ENCODE results near the gene N4BP2L2.

Gene N4BP2L2

DNA sequence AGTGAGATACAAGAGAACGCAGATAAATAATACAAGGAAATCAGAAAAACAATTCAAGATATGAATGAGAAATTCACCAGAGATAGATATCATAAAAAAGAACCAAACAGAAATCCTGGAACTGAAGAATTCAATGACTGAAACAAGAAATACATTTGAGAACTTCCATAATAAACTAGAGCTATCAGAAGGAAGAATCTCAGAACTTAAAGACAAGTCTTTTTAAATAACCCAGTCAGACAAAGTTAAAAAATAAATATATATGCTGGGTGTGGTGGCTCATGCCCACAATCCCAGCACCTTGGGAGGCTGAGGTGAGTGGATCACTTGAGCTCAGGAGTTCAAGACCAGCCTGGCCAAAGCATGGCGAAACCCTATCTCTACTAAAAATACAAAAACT lies 82.0 kb downstream of the N4BP2L2 start:
- no peak for DNase-seq

DNA sequence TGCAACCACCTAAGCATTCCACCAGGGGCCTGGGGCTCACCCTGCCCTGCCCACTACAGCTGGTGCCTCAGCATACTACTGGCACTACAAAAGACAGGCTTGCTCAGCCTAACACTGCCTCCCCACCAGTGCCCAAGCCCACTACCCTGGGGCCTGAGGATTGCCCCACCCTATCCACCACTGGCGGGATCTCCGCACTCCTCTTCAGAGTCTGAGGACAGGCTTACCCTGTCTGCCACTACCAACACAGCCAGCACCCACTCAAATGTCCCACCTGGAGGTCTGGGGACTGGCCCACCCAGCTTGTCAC lies 83.0 kb downstream of the N4BP2L2 start:
- DNase-seq = no peak

DNA sequence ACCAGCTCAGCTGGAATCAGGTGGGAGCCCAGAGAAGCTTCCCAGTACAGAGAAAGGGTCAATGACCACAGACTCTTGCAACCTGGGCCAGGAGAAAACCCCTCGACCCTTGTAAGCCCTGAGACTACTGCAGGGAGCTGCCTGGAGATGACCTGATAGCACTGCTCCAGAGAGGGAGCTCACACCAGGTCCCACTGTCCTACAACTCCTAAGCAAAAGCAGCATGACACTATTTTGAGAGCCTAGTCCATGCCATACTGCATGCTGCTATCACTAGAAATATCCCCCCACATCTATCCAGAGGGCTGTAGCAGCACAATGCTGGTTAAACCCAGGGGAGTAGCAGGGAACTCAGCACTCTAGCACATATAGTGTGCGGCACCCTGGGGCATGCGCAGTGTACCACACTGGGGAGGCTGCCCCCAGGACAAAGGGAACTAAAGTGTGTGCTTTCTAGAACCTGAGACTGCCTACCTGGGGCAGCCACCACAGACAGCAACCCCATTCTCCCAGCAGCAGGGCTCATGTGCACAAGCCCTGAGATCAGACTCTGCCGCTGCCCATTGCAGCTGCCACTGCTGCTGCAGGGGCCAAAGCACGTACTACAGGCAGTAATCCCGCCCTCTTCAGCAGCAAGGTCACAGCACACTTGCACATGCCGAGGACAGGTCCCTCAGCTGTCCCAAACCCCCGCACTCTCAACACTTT lies 83.6 kb downstream of the N4BP2L2 start:
- DNase-seq = no peak

DNA sequence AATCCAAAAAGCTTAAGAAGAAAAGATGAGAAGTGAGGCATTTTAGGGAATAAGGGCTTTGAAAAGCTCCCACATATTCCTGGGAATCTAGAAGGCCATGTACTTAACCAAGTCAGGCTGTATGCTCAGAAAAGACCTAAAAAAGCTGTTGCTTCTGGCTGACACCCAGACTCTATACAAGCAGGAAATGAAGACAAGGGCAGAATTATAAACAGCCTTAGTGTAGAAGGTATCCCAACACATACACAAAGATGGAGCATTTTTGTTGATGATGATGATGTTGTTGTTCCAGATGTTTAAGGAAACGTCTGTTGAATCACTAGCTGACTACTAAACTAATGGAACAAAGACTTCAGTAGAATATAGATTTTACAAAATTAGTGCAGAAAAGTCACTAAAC lies 84.6 kb downstream of the N4BP2L2 start:
- DNase-seq = no peak

DNA sequence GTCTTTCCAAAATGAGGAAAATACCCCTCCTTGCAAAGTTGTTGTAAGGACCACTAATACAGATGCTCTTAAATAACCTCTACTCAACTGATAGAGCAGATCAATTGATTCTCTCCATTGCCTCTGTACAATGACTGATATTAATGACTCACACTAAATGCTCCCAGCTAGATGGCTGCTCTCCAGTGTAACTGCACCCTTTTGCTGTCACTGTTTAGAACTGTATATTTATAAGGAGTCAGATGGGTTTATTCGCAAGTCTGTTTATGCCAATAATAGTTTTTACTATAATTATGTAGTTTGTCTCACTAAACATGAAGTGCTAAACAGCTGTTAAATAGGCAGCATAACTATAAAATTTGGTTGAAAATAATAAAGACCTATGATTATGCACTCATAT lies 89.6 kb downstream of the N4BP2L2 start:
- no peak for DNase-seq

DNA sequence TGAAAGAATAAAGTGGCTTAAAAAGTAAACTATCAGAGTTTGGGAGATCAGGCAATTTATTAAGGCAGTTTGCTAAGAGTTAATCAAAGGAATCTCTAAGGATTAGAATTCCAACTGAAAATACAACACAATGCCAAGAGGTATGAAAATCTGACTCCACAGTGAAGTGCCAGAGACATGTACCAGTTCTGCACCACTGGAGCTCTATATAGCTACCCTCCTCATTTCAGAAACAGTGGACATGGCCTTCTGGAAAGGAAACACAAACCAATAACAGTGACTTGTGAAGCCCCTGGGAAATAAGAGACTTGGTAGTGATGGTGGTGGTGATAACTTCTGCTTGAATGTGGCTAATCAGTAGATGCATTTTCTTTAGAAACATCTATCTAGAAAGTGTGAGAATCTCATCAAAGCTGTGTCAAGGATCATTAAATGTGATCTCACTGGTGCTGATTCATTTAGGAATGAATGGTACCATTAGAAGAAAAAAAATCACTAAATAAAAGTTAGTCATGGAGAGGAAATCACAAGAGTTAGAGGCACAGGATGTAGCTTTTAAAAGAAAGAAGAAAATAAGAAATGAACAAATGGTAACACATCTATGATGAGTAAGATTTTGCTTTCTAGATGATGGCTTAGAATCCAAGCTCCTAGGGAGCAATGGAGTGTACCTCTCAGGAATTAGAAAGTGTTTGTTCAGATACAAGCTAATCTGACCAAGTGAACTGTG lies 90.5 kb downstream of the N4BP2L2 start:
- DNase-seq = no peak

DNA sequence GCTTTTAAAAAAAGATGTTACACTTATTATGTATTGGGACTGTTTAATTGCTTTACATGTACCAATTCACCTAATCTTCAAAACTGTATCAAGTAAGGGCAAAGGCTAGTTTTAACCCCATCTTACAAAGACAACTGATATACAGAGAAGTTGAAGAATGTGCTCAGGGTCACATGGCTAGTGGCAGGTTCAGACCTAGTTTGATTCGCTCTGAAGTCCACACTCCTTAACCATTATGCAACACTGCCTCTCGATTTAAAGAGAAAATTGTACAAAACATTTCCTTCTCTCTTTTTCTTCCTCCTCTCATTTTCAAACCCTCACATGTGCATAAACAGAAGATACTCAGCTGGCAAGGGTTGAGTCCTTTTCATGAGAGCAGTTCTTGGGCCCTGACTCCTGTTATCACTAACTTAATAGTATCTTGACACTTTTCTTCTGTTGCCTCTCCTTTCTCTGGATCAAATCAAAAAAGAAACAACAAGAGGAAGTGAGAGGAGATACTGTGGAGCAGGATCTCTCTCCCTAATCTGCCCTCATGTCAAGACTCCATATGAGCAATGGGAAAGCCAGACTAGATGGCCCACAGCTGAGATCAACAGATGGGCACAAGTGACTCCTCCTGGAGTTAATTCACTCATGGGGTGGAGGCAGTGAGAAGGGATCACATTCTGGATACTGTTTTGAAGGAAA lies 91.7 kb downstream of the N4BP2L2 start:
- DNase-seq = no peak

DNA sequence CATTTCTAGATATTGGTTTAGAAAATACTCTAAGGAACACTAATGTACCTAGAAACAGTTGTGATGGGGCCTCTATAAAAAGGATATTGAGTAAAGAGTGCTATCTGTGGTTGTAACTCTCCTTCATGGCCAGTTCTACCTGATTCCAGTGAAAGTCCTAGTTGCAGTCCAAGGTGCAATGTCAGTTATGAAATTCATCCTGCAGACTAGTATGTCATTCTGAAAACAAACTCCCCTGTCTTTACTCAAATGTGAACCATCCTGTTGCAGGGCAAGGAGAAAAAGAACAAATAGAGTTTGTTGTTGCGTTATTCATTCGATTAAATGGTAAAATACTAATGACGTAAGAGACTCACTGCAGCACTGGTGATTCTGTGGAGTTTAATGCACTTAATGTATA lies 92.4 kb downstream of the N4BP2L2 start:
- no peak for DNase-seq

DNA sequence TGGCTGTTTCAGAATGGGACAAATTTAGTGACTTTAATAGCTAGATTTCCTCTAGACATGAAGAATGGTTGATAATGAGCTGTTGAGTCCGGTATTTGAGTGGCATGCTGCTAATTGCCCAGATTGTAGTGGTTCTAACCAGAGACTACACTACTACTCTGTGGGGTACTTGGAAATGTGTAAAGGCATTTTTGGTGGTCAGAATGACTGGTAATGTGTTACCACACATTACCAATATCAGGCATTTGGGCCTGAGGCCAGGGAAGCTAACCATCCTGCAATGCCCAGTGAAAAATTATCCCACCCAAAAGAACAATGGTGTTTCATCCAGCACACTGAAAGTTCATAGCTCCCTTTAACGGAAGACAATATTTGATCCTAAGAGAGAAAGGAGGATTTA lies 93.1 kb downstream of the N4BP2L2 start:
- DNase-seq = no peak

DNA sequence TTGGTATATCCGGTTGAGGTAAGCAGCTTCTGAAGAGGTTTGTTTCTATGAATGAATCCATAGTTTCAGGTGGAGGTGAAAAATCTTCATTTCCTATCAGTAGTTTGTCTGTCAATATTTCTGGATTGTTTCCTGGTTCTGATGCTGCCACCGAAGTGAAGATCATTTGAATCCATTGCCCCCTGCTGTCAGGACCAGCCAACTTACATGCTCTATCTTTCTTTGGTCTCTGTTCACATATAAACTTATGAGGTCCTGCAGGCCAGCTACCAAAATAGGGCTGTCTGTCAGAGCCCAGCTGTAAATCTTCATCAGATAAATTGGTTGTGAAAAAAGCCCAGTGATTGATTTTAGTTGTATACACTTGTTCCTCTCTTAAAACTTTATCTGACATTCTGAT lies 95.5 kb downstream of the N4BP2L2 start:
- DNase-seq = peak; percentile 10

DNA sequence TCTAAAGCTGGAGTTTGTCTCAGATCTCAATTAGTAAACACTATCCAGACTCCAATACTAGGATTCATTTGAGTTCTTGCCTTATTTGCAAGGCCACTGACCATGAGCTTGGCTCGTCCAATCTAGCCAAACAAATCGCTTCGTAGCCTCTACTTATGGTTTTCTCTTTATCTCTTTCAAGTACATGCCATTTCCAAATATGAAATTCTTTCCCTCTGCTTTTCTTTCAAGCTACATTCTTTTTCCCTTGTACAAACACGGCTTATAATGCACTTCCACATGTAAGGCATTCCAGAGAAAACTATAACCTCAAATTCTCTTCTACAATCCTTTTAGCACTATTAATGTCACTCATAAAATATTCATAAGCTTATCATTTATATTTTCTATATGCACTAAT lies 99.7 kb downstream of the N4BP2L2 start:
- DNase-seq = no peak

DNA sequence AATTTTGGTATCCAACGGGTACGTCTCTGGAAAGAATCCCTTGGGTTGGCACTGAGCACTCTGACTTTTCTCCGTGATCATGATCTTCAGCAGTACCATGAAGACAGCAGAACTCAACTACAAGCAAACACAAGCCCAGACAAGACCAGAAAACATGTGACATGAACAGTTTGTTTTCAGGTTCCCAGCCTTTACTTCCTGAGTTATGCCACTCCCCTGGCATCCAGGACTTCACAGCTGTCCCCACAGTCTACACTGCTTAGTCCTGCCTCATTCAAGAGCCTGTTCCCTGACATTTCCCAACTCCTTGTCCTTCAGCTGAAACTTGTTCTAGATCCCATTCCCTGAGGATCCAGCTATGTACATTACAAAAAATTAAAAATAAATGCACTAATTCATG lies 105.7 kb downstream of the N4BP2L2 start:
- no peak for DNase-seq

DNA sequence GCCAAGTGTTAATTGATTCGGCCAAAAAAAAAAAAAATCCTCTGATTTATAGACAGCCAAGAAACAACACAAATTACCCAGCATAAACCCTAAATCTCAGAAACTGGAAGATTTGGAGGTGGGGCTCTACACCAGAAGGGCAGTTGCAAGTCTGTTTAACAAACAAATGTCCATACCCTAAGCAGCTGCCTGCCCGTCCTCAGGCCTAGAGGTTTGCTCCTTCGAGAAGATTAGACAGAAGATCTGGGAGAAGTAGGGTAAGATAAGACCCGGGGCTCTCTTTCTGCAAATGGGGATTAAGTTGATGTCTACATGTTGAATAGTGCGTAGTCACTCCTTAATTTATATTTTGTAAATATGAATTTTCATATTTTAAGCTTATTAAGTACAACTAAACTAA lies 107.2 kb downstream of the N4BP2L2 start:
- no peak for DNase-seq

DNA sequence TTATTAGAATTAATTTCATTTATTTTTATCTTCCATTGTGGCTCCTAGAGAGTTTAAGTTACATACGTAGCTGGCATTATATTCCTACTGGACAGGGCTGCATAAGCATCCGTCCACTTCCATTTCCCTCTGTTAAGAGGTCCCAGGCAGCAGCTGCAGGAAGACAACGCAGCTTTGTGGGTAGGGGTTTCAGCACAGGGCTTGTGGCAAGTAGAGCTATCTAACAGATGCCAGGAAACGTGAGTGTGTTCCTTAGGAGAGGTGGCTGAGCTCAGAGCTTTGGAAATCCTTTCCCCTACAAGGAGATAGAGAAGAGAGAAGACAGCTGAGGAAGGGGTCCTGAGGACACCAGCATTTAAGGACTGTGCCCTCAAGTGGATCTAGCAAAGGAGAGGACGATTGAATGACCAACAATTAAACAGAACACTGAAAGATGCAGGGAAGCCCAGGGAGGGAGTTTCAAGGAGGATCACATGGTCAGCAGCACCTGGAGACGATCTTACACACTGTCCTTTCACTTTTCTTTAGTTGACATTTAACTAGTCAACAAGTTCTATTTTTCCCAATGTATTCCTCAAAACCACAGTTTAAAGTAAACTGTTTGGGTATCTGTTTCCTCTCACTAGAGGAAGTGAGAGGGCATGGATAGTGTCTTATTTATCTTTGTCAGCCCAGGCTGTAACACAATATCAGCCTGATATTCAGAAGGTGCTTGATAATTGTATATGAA lies 108.4 kb downstream of the N4BP2L2 start:
- DNase-seq = no peak

DNA sequence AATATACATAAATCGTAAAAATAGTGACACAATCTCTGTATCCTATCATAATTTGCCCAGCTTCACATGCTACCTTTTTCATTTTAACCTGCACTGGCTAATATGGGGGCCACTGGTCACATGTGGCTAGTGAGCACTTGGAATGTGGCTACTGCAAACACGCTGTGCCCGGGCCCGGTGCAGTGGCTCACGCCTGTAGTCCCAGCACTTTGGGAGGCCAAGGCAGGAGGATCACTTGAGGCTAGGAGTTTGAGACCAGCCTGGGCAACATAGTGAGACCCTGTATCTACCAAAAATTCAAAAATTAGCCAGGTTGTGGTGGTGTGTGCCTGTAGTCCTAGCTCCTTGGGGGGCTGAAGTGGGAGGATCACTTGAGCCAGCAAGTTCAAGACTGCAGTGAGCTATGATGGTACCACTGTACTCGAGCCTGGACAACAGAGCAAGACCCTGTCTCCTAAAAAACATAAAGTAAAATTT lies 109.1 kb downstream of the N4BP2L2 start:
- DNase-seq = no peak

DNA sequence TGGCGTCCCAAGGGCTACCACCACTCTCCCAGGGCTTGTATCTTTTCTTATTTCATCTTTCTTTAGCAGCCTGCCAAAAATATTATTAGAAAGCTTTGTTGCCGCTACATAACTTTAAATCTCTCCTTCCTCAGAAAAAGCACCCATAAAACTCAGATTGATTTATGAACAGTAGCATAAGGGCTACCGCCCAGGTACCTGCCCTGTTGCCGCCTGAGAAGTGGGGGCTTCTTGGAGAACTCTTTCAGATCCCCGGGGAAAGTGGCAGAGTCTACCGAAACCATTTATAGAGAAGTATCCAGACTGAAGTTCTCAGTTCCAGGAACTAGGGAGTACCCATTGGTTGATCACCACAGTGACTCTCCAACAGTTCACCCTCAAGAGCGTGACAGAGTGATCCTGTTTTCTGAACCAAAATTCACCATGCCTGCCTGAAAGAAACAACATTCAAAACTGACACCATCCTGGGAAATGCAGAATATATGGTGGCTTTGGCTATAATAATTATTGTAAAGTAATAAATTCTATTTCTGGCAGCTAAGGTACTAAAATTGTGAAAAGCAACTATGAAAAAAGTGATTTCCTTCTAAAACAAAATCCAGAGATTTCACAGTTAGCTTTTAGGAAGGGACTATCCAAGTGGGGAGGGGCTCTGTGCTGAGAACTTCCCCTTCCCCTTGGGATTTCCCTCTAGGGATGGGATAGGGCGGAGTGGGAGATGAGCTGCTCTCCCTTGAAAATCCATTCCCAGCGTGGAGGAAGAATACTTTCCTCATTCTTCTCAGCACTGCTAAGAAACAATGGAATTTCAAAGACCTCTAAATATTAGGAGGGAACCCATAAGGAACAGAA lies 109.8 kb downstream of the N4BP2L2 start:
- DNase-seq = no peak

DNA sequence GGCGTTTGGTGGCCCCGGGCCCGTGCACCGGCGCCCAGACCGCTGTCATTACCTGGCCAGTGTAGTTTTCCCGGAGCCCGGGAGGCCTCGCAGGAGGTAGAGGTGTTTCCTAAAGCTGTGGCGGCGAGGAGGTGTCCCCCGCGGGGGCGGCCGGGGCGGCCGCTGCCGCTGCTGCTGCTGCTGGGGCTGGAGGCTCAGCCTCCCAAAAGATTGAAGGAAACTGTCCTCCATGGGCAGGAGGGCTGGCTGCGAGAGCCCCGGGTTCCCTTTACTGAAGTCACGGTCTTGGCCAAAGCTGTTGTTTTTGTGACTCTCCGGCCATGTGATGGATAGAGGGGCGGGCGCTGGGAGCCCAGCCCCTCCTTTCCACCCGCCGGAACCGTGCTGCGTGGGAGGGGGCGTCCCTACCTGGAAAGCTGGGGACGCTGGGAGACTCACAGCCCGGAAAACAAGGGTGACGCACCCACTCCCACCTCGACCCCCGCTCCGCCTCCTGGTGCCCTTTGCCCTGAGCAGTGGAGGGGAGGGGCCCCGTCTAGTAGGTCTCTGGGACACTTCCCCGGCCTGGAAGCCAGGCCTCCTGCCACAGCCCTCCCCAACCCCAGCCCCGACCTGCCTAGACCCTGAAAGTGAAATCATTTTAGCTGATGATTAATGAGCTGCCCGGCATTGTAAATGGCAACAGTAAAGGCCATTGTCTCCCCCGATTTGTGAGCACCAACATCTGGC lies 110.6 kb downstream of the N4BP2L2 start, which contains the start of gene N4BP2L1:
Gene N4BP2L1, minus strand, starts transcription at position 279 of the 729 bp plus-strand sequence. Its CDS starts 48 bp downstream, at position 231.
- peak; percentile 87 for DNase-seq

DNA sequence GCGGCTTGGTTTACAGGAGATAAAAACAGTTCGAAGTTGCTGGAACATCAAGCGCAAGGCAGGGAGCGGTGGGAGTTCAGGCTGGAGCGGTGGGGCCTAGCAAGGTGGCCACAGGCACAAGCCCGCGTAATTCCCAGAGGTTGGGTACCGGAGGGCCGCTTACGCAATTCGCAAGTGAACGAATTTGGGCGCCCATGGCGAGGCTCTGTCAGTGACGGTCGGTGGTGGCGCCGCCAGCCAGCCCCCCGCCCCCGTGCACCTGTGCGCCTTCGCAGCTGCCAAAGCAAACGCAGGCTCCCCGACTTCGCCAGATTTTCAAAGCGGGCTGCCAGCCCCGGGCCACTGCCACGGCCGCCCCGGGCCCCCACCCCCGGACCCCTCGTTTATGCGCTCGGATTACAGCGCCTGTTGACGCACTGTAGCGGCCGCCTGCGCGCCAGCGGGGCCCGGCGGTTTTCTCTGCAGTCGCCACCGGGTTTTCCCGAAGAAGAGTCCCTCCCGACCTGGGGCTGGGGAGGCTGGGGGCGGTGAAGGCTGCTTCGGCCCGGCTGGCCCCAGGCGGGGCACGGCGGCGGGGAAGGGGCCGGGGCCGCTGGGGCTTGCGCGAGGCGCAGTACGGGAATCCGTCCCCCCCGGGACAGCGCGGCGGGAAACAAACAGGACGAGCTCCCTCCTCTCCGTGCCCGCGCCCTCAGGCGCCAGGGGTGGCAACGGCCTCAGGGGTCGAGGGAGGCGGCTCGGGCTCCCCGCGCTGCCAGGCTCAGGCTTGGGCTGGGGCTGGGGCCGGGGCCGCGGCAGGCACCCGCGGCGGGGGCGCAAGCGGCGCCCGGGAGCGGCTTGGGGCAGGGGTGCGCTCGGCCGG lies 111.4 kb downstream of the N4BP2L2 start:
- peak; percentile 57 for DNase-seq

DNA sequence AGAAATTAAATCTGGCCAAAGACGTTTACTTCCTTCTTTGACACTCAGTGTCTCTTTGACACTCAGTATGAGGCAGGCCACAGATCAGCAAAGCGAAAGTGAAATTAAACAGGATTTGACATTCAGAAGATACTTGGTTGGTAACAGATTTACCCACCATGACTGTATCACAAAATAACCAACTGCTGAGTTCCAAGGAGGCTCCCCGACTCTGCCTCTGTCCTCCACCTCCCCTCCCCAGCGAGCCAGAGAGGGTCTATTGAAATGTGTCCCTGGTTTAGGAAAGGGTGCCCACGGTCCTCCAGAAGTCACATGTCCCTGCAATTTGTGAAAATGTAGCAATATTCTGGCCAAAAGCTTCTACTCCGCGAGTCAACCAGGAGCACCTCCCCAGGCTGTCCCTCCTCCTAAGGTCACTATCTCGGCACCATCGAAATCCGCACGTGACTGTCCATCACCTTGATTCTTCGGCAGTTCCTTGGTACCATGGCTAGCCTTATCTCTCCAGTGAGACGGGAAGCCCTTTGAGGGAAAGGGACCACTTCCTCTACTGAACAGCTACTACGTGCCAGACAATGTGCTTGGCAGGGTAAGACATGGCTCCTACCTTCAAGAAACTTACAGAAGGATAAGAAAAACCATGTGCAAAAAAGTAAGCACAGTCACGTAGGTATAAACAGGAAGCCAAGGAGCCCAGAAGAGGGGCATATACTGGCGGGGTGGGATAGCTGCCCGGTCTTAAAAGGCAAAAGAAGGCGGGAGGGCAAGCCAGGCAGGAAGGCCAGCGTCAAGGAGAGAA lies 112.2 kb downstream of the N4BP2L2 start:
- DNase-seq = peak; percentile 30

DNA sequence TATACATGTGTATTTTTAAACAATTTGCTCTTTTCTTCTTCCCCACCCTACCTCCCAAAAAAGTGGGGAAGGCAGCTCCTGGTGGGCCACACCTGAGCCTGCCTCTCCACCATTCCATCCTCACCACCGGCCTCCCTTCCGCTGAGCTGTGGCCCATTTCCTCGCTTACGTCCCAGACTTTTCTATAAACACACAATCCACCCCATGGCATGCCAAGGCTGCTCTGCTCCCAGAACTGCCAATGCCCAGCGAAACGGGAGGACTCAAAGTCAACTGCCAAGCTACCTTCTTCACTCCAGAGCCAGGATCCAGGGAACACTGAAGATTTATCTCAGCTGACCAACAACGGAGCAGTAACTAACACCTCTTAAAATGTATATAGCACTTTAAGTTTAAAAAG lies 113.4 kb downstream of the N4BP2L2 start:
- DNase-seq = no peak
